ENCODE data around the gene CLK4.

The CLK4 gene

GRCh38 chr5:178583279-178583678 is 43.6 kb downstream of the CLK4 start:
- DNase-seq = no peak

DNA sequence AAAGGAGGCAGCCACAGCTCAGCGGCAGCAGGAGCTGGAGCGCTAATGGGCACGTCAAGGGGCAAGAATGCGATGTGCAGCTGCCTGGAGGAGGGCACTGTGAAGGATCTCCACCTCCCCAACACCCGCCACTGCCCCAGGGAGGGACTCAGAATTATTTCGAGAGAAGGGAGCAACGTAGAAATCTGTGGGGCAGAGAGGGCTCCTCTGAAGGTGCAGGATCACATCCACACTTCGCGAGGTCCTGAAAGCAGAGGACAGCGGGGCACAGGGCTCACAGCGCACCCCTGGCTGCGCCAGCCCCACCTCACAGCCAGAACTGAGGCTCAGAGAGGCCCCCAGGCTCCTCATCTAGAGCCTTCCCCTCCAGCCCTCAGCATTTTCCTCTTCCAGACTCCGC is 44.6 kb downstream of the CLK4 start:
- no peak for DNase-seq

- no peak for DNase-seq
Observed at GRCh38 chr5:178581621-178582020, 45.2 kb downstream of the CLK4 start.

DNA sequence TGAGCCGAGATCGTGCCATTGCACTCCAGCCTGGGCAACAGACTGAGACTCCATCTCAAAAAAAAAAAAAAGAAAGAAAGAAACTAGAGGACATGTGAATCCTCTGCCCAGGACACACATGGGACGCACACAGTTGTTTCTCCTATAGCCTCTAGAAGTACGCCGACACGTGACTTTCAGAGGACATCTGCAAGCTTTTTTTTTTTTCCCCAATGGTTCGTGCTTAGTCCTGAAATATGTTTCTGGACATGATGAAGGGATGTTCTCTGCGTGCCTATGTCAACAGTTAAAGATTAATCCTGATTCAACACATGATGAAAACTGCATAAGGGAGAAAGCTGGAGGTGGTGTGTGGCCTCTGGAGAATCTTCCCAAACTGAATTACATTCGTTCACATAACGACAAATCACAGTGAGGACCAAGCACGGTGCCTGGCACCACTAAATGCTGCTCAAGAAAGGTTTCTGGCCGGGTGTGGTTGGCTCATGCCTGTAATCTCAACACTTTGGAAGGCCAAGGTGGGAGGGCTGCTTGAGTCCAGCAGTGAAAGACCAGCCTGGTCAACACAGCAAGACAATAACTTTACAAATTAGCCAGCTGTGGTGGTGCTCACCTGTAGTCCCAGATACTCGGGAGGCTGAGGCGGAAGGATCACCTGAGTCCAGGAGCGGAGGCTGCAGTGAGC is 46.4 kb downstream of the CLK4 start:
- DNase-seq = no peak

DNA sequence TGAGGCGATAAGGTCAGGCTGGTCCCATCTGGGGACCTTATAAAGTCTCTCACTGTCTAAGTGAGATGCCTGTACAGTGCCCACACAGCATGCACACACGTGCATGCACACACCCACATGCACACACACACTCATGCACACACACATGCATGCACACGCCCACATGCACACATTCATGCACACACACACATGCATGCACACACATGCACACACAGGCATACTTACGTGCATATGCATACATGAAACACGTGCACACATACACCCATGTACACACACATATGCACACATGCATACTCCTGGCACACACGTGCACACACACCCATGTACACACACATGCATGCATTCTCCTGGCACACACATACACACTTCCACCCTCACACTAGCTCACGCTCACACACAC is 48.9 kb downstream of the CLK4 start:
- no peak for DNase-seq

- no peak for DNase-seq
Observed at GRCh38 chr5:178577376-178577839, 49.4 kb downstream of the CLK4 start.

GRCh38 chr5:178576591-178577351 is 50.1 kb downstream of the CLK4 start:
- DNase-seq = no peak

DNA sequence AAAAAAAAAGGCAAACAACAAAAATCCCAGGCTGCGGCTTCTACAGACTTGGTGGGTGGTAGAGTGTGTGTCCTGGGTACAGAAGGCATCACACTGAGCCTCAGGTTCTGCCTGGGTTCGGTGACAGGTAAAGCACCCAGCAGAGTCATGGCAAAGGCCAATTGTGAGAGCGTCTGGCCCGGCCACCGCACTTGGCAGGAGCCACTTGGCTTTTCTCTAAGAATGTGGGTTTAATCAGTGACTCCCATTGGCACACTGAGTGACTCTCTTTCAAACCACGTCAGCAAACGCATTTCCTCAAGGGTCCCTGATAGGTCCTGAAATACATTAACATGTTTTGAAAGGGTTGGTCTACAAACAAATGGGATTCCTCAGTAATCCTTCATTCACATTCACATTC is 53.6 kb downstream of the CLK4 start:
- DNase-seq = no peak

DNA sequence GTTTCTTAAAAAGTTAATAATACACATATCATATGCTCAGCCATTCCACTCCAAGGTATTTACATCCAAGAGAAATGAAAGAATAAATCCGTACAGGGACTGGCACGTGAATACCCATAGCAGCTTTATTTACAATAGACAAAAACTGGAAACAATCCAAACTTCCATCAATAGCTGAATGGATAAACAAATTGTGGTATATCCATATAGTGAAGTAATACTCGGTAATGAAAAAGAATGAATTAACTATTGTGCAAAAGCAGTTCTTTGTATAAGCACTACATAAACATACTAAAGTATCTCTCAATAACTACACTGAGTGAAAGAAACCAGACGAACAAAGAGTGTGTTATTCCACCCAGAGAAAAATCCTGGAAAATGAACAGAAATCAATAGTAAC is 54.2 kb downstream of the CLK4 start:
- no peak for DNase-seq

DNA sequence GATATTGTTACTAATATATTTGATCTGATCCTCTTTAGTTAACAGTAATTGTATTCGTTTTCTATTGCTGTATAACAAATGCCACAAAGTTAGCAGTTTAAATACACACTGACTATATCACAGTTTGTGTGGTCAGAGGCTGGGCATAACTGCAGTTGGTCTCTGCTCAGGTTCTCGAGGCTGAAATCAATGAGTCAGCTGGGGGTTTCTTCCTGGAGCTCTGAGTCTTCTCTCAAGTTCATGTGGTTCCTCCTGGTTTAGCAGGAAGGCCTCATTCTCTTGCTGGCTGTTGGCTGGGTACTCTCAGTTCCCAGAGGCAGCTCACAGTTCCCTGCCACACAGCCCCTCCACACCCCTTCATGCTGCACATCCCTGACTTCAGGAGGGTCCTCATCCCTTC is 57.4 kb downstream of the CLK4 start:
- DNase-seq = no peak

- DNase-seq = no peak
Observed at GRCh38 chr5:178564811-178565550, 61.9 kb downstream of the CLK4 start.

DNA sequence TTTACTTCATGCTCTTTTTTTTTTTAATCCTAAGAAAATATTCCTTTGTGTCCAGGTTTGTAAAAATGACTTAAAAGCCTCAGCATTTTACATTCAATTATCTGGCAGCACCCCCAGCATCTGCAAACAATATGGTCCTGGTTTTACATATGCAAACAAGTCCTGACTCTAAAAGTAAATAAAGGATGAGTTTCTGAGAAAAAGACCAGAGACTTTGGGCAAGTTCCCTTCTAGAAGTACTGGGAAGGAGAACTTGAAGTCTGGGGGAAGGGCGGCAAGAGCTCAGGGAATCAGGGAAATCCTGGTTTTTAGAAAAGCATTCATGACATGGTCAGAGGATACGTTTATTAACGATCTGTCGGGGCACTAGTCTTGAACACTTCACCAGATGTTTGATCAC is 62.5 kb downstream of the CLK4 start:
- DNase-seq = no peak

- DNase-seq = no peak
Observed at GRCh38 chr5:178563621-178564020, 63.2 kb downstream of the CLK4 start.

DNA sequence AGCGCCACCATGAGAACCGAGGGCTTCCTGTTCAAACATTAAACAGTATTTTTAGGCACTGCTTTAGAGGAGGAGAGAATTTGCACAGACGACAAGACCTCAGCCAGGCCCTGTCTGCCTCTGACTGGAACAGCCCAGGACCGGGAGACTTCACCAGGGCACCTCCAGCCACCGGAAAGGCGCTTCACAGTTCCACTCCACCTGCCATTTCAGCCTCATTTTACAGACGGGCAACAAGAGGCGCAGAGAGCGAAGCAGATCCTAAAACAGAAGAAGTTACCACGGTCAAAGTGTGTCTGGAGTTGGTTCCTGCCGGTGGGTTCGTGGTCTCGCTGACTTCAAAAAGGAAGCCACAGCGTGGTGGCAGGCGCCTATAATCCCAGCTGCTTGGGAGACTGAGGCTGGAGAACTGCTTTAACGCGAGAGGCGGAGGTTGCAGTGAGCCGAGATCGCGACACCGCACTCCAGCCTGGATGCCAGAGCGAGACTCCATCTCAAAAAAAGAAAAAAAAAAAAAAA is 65.0 kb downstream of the CLK4 start:
- no peak for DNase-seq

GRCh38 chr5:178560911-178561310 is 65.9 kb downstream of the CLK4 start:
- no peak for DNase-seq

DNA sequence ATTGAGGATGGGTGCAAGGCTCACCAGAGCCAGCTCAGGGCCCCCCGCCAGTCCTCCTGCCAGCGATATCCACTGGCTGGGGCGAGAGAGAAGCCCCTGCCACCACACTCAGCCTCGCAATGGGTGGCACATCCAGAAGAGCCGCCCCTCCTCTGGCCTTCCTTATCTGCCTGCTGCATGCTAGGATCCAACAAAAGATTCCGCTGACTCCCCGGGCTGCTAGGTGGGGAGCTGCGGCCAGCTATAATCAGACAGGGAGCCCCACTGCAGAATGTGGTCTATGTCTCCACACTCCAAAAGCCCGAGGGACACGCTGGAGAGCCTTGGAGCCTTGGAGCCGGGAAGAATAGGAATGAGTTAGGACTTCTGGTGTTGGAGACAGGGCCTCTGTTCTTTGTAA is 69.4 kb downstream of the CLK4 start:
- no peak for DNase-seq

DNA sequence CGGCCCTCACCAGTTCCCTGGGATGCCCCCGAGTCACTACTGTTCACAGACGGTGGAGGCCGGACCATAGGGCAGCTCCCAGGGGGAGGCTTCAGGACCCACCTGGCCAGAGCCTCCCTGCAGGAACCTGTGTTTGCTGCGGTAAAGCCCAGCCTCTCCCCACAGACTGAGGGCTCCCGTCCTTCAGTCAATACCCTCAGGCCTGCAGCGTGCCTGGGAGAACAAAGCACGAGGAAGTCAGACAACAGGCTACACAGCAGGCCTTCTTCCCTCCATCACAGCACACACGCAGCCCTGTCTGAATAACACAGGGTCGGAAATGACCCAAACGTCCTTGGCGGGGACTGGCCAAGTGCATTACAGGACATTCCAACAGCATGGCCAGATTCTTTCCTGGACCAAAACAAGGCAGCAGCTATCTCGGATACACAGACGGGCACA is 71.1 kb downstream of the CLK4 start:
- DNase-seq = no peak

GRCh38 chr5:178555005-178555404 is 71.8 kb downstream of the CLK4 start:
- DNase-seq = no peak

- DNase-seq = no peak
Observed at GRCh38 chr5:178554311-178554710, 72.5 kb downstream of the CLK4 start.

GRCh38 chr5:178553517-178553916 is 73.3 kb downstream of the CLK4 start:
- no peak for DNase-seq

All from KG1 (cell line).